Astrocyte of the hippocampus (primary cell): ENCODE measurements around the gene MST1.
"Not testable (repeated sequence)": the region's sequence is repeated elsewhere in the genome, so short reads cannot be mapped to it uniquely, and the experiment has no call there.

Experiments
- DNase-seq: peaks from one replicate; pipeline ENCODE4 v3.0.0; 2011; ENCODE audit warnings: low read depth, low spot score

Gene MST1

GRCh38 chr3:49700453-49701128 is 11.3 kb upstream of the MST1 start:
- DNase-seq = no peak

- no peak for DNase-seq
Measured at GRCh38 chr3:49700014-49700413, 10.7 kb upstream of the MST1 start.

- DNase-seq = peak; percentile 52
Measured at GRCh38 chr3:49699281-49699979, 10.2 kb upstream of the MST1 start.

GRCh38 chr3:49695350-49696015 is 6.2 kb upstream of the MST1 start:
- DNase-seq = not testable (repeated sequence)

- DNase-seq = not testable (repeated sequence)
Measured at GRCh38 chr3:49694409-49695070, 5.3 kb upstream of the MST1 start.

GRCh38 chr3:49691481-49691880 is 2.2 kb upstream of the MST1 start:
- DNase-seq = not testable (repeated sequence)

- not testable (repeated sequence) for DNase-seq
Measured at GRCh38 chr3:49690856-49691255, 1.6 kb upstream of the MST1 start.

- not testable (repeated sequence) for DNase-seq
Measured at GRCh38 chr3:49689908-49690624, 792 bp upstream of the MST1 start.

GRCh38 chr3:49688338-49689045 is 782 bp downstream of the MST1 start:
- not testable (repeated sequence) for DNase-seq

- DNase-seq = not testable (repeated sequence)
Measured at GRCh38 chr3:49687424-49687795, 1.9 kb downstream of the MST1 start.

- peak; percentile 67 for DNase-seq
Measured at GRCh38 chr3:49686769-49687423, 2.4 kb downstream of the MST1 start.

- DNase-seq = not testable (repeated sequence)
Measured at GRCh38 chr3:49686346-49686745, 2.9 kb downstream of the MST1 start.

- not testable (repeated sequence) for DNase-seq
Measured at GRCh38 chr3:49685846-49686245, 3.4 kb downstream of the MST1 start.

GRCh38 chr3:49685103-49685502 is 4.2 kb downstream of the MST1 start:
- DNase-seq = not testable (repeated sequence)

GRCh38 chr3:49684453-49684852 is 4.8 kb downstream of the MST1 start:
- DNase-seq = not testable (repeated sequence)

GRCh38 chr3:49683162-49683561 is 6.1 kb downstream of the MST1 start:
- no peak for DNase-seq

GRCh38 chr3:49681543-49681942 is 7.7 kb downstream of the MST1 start:
- DNase-seq = no peak

- no peak for DNase-seq
Measured at GRCh38 chr3:49681232-49681522, 8.1 kb downstream of the MST1 start.

- DNase-seq = no peak
Measured at GRCh38 chr3:49680493-49681231, 8.6 kb downstream of the MST1 start.

GRCh38 chr3:49675912-49676311 is 13.4 kb downstream of the MST1 start:
- no peak for DNase-seq
